Non-pigmented ciliary epithelial cell (primary cell): ENCODE data around the gene TMEM41B.
"Not testable (repeated sequence)": the region's sequence is repeated elsewhere in the genome, so short reads cannot be mapped to it uniquely, and the experiment has no call there.

Experiments used
- DNase-seq: peaks from one replicate; pipeline ENCODE4 v3.0.0-alpha.2; 2010; ENCODE audit warnings: low read depth

Gene TMEM41B

GRCh38 chr11:9259981-9260837, 54.2 kb downstream of the TMEM41B start:
- no peak for DNase-seq

GRCh38 chr11:9258279-9258678, 56.1 kb downstream of the TMEM41B start:
- DNase-seq, result not testable (repeated sequence)

- no peak for DNase-seq
Measured at GRCh38 chr11:9254416-9254815, 60.0 kb downstream of the TMEM41B start.

- DNase-seq, result no peak
Measured at GRCh38 chr11:9253086-9253485, 61.3 kb downstream of the TMEM41B start.

GRCh38 chr11:9251311-9251710, 63.1 kb downstream of the TMEM41B start:
- DNase-seq, result no peak

GRCh38 chr11:9250139-9250582, 64.2 kb downstream of the TMEM41B start:
- DNase-seq, result no peak

GRCh38 chr11:9249252-9249651, 65.1 kb downstream of the TMEM41B start:
- DNase-seq, result no peak

- no peak for DNase-seq
Measured at GRCh38 chr11:9247863-9248262, 66.5 kb downstream of the TMEM41B start.

GRCh38 chr11:9236242-9236641, 78.2 kb downstream of the TMEM41B start:
- not testable (repeated sequence) for DNase-seq

DNA sequence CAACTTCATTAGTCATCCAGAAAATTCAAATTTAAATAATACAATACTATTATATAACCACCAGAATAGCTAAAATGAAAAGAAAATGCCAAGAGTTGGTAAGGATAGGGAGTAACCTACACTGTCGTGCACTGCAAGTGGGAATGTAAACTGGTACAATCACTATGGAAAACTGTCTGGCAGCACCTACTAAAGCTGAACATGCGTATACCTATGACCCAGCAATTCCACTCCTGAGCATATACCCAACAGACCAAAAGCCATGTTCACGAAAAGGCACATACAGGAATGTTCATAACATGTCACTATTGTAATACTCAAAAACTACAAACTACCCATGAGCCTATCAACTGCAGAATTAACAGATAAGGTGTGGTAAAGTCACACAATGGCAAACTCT, 81.9 kb downstream of the TMEM41B start:
- no peak for DNase-seq

DNA sequence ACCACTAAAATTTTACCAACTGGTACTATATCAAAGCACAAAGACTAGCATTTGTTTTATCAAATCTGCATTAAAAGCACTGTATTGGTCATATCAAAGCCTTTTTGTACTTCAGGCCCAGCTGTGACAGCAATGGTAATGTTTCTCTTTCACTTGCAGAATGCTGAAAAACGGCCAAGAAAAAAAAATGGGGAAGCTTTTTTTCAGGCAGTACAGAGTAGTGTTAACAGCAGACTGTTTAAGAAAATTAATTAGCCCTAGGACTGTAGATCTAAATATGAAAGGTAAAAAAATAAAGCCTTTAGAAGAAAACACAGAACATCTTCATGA, 82.6 kb downstream of the TMEM41B start:
- no peak for DNase-seq
